ENCODE data around the gene CAPN3.
"Not testable (repeated sequence)": the region's sequence is repeated elsewhere in the genome, so short reads cannot be mapped to it uniquely, and the experiment has no call there.

CAPN3 gene

DNA sequence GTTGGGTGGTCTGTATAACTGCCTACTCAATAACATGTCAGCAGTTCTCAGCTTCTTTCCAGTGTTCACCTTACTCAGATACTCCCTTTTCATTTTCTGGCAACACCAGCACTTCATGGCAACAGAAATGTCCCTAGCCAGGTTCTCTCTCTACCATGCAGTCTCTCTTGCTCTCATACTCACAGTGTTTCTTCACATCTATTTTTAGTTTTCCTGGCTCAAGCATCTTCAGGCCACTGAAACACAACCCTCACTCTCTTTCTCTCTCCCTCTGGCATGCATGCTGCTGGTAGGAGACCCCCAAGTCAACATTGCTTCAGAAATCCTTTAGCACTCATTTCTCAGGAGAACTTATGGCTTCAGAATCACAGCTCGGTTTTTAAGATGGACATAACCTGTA, at the start of gene CAPN3:
CAPN3 (plus strand) TSS at position 253 of the 400 bp plus-strand sequence. CDS start 305 bp downstream, outside the sequence.
- DNase-seq (ENCODE audit: low spot score): no peak

DNA sequence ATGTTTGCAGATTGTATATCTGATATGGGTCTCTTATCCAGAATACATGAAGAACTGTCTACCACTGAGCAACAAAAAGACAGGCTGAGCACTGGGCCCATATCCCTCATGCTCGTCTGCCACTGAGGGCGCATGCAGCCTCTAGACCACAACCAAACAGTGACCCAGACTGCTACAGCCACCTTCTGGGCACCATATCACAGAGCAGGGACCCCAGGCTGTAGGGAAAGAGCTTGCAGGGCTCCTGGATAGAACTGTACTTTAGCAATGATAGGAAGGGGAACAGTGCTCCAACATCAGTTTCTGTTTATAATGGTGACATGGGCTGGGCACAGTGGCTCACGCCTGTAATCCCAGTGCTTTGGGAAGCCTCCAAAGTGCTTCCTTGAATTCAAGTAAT, 45.8 kb upstream of the CAPN3 start:
- no peak for DNase-seq (ENCODE audit: low spot score)

DNA sequence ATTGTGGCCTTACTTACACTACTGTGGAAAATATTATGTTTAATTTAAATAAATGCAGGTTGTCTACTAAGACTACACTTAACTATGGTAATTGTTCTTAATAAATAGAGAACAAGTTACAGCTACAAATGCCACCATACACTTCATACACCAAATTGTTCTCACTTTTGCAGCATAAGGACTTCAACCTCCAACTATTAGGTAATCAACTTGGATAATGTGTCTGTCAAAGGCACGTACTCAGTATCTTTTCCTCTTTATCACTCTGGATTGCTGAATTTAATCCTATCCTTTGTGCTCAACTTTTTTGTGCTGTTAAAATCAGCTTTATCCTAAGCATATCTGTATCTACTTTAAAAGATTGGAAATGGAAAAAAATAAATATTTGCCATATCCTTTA, 44.5 kb upstream of the CAPN3 start:
- no peak for DNase-seq (ENCODE audit: low spot score)

DNA sequence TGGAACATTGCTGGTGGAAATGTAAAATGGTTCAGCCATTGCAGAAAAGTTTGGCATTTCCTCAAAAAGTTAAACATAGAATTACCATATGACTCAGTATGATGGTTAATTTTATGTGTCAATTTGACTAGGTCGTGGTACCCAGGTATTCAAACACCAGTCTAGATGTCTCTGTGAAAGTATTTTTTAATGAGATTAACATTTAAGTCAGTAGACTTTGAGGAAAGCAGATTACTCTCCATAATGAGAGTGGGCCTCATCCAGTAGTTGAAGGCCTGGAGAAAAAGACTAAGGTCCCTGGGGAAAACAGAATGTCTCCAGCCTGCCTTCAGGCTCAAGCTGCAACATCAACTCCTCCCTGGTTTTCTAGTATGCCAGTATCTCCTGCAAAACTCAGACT, 43.8 kb upstream of the CAPN3 start:
- DNase-seq (ENCODE audit: low spot score): no peak

DNA sequence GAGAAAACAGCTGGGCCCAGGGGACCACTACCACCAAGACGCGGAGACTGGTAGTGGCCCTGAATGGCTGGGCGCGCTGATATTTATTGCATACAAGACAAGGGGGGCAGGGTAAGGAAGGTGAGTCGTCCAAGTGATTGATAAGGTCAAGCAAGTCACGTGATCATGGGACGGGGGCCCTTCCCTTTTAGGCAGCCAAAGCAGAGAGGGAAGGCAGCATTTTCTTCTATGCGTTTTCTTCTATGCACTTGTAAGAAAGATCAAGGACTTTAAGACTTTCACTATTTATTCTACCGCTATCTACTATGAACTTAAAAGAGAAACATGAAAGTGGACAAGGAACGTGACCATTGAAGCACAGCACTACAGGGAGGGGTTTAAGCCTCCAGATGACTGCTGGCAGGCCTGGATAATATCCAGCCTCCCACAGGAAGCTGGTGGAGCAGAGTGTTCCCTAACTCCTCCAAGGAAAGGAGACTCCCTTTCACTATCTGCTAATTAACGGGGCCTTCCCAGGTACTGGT, 43.0 kb upstream of the CAPN3 start:
- DNase-seq (ENCODE audit: low spot score): not testable (repeated sequence)

DNA sequence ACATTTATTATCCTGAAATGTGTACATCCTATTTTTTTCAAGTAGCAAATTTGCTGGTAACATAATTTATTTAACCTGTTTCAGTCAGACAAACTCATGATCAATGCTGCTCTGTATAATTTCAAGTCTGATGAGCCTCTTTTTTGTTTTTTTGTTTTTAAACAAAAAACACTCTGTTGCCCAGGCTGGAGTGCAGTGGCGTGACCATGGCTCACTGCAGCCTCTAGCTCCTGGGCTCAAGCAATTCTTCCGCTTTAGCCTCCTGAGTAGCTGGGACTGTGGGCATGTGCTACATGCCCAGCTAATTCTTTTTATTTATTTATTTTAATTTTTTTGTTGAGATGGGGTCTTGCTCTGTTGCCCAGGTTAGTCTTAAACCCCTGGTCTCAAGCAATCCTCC, 40.1 kb upstream of the CAPN3 start:
- DNase-seq (ENCODE audit: low spot score): no peak

DNA sequence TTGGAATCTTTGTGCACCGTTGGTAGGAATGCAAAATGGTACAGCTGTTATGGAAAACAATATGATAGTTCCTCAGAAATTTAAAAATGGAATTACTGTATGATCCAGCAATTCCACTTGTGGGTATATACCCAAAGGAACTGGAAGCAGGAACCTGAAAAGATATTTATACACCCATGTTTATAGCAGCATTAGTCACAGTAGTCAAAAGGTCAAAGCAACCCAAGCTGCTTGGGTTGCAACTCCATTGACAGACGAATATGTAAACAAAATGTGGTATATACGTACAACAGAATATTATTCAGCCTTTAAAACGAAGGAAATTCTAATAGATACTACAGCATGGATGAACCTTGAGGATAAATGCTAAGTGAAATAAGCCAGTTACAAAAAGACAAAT, 35.0 kb upstream of the CAPN3 start:
- DNase-seq (ENCODE audit: low spot score): no peak

DNA sequence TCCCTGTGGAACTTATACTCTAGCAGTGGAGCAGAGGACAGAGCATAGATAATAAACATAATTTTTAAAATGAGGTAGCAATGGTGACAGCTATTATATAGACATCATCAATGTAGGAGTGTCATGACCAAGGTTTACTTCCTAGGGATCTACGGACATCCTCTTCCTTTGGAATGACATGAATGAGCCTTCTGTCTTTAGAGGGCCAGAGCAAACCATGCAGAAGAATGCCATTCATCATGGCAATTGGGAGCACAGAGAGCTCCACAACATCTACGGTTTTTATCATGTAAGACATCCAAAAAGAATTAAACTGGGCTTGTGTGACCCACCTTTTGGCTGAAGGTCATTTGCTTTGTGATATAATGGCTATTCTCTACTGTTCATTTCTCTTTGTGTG, 30.1 kb upstream of the CAPN3 start:
- DNase-seq (ENCODE audit: low spot score): no peak

DNA sequence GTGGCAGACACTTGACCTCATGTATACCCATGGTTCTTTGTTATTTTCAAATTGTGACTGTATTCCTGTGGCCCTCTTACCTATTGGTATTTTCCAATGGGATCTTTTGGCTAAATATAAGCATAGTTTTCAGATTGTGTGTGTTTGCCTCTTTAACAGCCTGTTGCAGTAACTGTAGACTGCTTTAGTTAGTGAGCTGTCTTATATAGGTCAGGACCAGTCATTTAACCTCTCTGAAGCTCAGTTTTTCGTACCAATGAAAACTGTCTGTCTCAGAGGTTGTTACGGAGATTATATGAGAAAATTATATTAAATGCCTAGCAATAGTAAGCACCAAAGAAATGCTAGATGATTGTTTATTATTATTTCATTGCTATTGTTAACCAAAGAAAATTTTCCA, 29.3 kb upstream of the CAPN3 start:
- no peak for DNase-seq (ENCODE audit: low spot score)

DNA sequence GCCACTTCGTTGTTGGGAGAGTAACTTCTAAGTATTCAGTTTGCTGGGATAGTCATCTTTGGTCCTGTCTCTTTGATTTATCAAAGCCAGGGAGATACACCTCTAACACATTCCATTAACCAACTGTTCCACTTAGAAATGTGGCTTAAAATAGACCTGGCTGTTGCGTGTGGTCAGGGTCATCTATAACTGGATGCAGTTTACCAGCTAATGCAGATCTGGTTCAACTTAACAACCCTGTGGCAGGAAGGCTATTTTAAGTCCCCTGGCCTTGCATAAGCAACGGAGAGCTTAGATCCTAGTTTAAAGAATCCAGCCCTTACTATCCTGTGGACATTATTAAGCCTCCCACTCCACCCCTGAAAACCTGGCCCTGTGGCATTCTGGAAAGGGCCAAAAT, 28.1 kb upstream of the CAPN3 start:
- DNase-seq (ENCODE audit: low spot score): no peak

DNA sequence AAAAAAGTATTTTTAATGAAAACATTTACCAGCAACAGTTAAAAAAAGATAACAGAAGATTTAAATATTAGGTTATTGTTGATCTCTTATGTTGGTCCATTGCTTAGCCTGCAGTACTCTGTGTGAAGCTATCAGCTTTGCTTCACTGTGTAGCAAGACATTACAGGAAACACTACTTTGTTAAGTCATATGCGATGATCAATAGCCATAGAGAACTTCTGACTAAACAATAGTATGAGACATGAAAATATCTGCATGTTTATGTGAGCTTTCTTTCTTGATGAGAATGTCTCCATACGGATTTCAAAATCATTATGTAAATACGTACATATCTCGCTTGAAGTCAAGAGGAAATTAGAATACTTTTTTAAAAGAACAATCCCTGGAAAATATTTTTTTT, 27.0 kb upstream of the CAPN3 start:
- no peak for DNase-seq (ENCODE audit: low spot score)

DNA sequence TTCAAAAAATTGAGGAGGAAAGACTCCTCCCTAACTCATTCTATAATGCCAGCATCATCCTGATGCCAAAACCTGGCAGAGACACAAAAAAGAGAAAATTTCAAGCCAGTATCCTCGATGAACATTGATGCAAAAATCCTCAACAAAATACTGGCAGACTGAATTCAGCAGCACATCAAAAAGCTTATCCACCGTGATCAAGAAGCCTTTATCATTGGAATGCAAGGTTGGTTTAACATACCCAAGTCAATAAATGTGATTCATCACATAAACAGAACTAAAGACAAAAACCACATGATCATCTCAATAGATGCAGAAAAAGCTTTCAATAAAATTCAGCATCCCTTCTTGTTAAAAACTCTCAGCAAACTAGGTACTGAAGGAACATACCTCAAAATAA, 24.2 kb upstream of the CAPN3 start:
- DNase-seq (ENCODE audit: low spot score): no peak

DNA sequence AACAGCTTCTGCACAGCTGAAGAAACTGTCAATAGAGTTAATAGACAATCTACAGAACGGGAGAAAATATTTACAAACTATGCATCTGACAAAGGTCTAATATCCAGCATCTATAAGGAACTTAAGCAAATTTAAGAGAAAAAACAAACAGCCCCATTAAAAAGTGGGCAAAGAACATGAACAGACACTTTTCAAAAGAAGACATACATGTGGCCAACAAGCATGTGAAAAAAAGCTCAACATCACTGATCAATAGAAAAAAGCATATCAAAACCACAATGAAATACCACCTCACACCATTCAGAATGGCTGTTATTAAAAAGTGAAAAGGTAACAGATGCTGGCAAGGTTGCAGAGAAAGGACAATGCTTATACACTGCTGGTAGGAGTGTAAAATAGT, 22.7 kb upstream of the CAPN3 start:
- not testable (repeated sequence) for DNase-seq (ENCODE audit: low spot score)

DNA sequence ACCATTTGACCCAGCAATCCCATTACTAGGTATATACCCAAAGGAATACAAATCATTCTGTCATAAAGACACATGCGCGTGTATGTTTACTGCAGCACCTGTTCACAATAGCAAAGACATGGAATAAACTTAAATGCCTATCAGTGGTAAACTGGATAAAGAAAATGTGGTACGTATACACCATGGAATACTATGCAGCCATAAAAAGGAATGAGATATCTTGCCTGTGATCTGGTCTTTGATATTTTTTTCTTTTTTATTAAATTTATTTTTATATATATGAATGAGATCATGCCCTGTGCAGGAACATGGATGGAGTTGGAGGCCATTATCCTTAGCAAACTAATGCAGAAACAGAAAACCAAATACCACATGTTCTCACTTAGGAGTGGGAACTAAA, 22.2 kb upstream of the CAPN3 start:
- not testable (repeated sequence) for DNase-seq (ENCODE audit: low spot score)

DNA sequence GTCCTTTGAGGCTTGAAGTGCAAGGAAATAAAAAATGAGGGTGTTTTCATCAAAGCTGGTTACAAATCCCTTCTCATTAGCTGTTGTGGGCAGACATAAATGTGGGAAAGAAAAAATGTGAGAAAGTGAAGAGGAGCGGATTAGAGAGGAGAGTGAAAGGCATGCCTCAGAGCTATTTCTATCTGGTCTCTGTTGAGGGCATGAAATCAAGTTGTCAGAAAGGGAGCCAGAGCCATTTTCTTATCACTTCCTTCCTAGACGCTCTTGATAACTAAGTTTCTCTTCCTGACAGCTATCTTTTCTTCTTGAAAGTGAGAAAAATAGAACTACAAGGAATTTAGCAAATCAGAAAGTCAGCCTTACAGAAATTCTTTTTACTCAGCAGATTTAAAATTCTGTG, 20.8 kb upstream of the CAPN3 start:
- DNase-seq (ENCODE audit: low spot score): no peak

DNA sequence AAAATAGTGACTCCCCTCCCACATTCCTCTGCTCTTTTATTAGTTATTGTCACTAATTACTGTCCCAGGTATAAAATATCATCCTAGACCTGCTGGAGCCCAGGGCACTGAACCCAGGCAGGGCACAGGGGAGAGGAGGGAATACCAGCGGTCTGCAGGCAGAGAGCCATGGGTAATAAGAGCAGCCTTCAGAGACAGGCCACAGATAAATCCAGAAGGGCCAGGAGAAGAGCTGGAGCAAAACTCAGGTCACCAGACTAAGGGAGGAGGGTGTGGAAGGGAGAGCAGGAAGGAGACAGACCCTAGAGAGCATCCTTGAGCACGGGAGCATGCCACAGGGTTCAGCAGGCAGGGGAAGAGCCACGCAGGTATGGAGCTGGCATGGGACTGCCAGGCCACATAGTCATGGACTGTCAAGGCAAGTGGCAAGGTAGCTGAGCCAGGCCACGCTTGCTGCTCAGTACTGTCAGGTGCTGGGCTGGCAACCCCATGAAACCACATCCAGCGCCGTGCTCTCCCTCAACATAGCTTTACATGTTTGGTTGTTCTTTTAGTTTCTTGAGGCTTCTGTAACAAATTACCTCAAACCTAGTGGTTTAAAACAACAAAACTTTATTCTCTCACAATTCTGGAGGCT, 15.6 kb upstream of the CAPN3 start:
- DNase-seq (ENCODE audit: low spot score): no peak

DNA sequence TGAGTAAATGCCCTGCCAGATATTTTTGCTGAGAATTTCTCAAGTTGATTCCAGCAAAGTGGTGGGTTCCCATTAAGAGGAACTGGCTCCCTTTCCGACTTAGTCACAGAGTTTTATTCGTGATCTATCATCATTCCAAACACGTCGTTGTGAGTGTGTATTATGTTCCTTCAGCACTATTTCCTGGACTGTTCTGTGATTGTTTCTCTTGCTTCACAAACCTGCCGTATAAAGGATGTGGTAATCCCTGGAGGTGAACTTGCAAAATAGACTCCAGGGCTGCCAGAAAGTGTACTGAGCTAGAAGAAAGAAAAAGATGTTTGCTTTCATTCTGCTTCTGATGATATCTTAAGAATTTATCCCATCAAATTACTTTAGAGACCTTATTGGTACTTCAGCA, 14.5 kb upstream of the CAPN3 start:
- peak; percentile 39 for DNase-seq (ENCODE audit: low spot score)

DNA sequence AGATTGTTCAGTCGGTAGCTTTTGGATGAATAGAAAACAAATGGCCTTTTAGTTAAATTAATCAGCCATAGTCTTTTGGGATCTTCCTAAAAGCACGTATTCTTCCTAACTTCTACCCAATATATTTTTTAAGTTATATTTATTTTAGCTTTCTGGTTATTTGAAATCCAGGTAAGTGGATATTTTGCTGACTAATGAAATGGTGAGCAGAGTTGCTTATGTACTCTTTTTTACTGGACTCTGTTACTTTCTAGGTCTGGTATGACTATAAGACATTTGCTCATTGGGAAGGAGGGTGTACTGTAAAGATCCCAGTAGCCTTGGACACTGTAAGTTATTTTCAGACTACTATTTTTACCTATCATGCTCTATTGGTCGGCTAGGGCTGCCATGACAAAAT, 13.8 kb upstream of the CAPN3 start:
- no peak for DNase-seq (ENCODE audit: low spot score)

DNA sequence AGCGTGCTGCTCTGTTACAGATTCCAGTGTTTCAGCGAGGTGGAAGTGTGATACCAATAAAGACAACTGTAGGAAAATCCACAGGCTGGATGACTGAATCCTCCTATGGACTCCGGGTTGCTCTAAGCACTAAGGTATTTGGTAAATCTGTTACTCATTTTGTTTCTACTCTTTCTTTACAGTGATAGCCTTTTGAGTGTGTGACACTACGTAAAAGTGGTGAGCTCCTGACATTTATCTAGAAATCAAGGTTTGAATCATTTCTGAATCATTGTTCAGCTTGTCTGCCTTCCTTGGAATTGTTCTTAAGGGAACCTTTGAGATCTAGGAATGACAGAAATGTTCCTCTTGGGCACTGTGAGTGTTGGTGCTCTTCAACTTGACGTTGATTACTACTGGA, 11.2 kb upstream of the CAPN3 start:
- DNase-seq (ENCODE audit: low spot score): peak; percentile 61

DNA sequence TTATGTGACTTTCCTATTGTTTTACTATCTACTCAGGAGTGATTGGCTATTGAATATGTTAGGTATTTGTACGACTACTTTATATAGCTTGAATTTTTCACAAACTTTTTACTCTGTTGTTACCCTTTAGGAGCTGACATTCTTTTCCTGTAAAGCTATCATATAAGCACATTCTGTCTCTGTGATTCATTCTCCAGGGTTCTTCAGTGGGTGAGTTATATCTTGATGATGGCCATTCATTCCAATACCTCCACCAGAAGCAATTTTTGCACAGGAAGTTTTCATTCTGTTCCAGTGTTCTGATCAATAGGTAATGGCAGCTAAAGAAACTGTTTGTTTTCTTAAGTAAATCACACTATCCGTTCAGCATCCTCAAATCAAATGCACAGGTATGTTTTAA, 10.1 kb upstream of the CAPN3 start:
- no peak for DNase-seq (ENCODE audit: low spot score)

DNA sequence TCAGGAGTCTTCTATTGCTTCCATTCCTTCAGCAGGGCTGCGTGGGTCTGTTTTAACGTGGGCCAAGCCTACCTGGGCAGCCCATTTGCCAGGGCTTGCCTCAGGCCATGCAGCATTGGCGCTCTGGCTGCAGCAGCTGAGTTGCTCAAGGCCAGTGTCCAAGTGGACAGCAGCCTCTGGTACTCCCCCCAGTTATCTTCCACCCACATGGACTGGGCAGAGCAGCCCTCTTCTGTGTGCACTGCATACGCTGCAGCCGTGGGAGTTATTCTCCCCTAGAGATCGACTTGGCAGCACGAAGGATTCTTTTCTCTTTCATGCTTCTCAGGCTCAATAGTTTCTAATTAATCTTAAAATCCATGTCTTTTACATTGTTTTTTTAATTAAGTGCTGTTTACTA, 6.9 kb upstream of the CAPN3 start:
- DNase-seq (ENCODE audit: low spot score): no peak

DNA sequence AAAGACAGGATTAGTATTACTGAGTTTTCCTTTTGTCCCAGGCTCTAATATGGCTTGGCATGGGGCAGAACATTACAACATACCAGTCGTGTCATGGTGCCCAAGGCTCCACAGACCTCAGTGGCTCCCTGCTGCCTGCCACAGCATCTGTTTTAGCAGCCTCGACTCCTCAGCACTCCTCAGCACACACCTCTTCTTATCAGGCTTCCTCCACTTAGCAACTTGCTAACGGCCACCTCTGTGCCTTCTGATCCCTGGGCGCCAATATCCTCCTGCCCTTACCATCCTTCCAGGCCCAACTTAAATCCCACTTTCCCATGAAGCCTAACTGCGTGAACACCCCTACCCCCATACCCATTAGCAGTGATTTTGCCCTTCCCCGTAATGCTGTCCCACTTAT, 6.2 kb upstream of the CAPN3 start:
- no peak for DNase-seq (ENCODE audit: low spot score)

DNA sequence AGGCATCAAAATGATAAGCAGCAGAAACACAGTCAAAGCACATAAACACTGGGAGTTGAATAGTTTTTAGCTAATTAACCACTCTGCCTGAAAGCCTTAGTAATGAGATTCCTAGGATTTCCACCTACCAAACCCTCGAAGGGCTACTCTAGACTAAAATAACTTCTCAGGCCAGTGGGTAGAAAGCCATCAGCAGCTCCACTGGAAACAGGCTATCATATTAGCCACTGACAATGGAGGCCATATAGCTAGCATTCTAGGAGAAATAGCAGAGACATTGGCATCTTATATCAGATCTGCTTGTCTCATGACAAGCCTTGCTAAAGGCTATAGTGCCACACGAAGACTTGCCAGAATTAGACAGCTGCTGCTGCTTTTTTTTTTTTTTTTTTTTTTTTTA, 4.5 kb upstream of the CAPN3 start:
- DNase-seq (ENCODE audit: low spot score): no peak

DNA sequence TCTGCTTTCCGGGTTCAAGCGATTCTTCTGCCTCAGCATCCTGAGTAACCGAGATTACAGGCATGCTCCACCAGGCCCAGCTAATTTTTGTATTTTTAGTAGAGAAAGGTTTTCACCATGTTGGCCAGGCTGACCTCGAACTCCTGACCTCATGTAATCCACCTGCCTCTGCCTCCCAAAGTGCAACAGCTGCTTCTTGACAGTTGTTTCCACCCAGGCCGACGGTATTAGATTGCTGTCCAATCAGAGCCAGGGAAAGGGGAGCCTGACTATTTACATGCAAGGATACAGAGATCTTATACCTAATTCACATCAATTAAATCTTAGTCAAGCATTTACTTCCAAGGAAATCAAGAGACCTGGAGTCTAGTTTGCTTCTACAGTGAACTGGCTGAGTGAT, 4.0 kb upstream of the CAPN3 start:
- DNase-seq (ENCODE audit: low spot score): no peak

DNA sequence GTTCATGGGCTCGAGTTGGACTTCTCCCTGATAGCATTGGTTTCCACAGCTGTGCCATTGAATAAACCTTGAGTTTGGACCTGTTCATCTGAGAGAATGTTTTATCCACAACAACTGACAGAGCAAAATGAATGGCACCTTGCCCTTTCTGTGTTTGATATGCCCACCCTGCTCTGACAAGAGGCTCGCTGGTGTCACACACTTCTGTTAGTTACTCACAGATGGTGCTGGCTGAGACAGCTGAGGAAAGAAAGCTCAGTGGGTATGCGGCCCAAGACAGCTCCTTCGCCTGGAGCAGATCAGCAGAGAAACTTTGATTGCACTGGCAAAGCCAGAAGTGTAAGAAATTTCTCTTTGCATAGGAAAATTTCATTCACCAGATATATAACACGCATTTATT, 2.5 kb upstream of the CAPN3 start:
- no peak for DNase-seq (ENCODE audit: low spot score)
